Measurements from ENCODE around the gene HOXD12. TPM values are rescaled to one million over a fixed set of nuclear protein-coding genes. Genes with fewer than 3 reads are reported as not detected.

The HOXD12 gene
- total and polyA plus RNA-seq, 2 experiments from 2014 or later = not detected

GRCh38 chr2:176098366-176099158 is 1.0 kb upstream of the HOXD12 start (continued):
- no peak for TF ChIP-seq ZNF462 (CRISPR knock-in tag; IDR thresholded peaks at IDR 0.05)
- TF ChIP-seq ETS1 (IDR thresholded peaks at IDR 0.05) = no peak
- no peak for TF ChIP-seq CREB1 (CRISPR knock-in tag; IDR thresholded peaks at IDR 0.05; ENCODE audit: low read depth)
- no peak for TF ChIP-seq CTCF (conservative IDR thresholded peaks at IDR 0.05; ENCODE audit: low read depth in 2 of 2)
- TF ChIP-seq JUNB (IDR thresholded peaks at IDR 0.05; ENCODE audit: unreplicated experiment) = no peak
